ENCODE results near the gene PRC1.
A peak's percentile ranks its signal among the peaks of the same experiment; 100 is the strongest.

Gene PRC1

DNA sequence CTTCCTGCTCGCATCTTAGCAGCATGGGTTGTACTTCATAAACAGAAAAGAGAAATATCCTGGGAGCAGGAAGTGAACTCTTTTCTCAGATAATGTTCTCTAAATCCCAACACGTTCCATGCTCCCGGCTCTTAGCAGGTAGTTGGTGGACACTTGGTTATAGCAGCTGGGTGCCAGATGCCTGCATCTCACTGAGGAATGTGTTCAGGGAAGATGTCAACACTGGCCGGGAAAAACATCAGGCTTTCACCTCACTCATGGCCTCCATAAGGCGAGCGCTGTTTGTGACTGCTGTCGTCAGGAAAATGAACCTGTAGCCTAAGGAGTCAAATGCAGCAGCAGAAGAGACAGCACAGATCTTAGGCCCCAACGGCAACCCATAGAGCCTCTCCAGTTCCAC, 4.4 kb upstream of the PRC1 start:
- no peak for TF ChIP-seq CTCF (IDR thresholded peaks at IDR 0.05; ENCODE audit: insufficient read depth, low read length, poor library complexity, severe bottlenecking)
- H3K27me3 ChIP-seq (replicated peaks; ENCODE audit: control insufficient read depth, insufficient read depth, low read length): no peaks in the 10 kb centered on the region
- peaks cover 18% of the 10 kb centered on the region for H3K36me3 ChIP-seq (ENCODE audit: control insufficient read depth, insufficient read depth, low read length)
- DNase-seq (ENCODE audit: extremely low read depth, insufficient read length): no peak
- no peak overlapping the region for H3K4me3 ChIP-seq (replicated peaks; ENCODE audit: low read depth, low read length)

DNA sequence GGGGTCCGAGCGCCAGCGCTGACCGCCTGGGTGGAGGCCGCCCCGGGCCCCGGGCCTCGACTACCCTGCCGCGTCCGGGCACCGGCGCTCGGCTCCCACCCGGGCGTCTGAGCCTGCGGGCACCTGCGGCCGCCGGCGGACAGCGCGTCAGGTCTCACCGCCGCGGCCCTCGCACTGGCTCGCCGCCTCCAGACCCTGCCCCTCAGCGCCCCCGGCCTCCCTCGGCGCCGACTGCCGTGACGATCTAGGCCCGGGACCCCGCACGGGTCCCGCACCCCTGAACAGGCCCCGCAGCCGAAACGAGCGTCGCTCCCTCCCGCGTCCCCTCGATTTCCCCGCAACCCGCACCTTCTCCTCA, 297 bp downstream of the PRC1 start:
- Histone ChIP-seq H3K36me3 (ENCODE audit: control insufficient read depth, insufficient read depth, low read length) (peaks cover 3% of the 10 kb centered on the region), H3K27me3 (replicated peaks; ENCODE audit: control insufficient read depth, insufficient read depth, low read length) (no peaks in the 10 kb centered on the region), H3K4me3 (replicated peaks; ENCODE audit: low read depth, low read length) (peak overlapping the region; percentile 98)
- TF ChIP-seq CTCF (IDR thresholded peaks at IDR 0.05; ENCODE audit: insufficient read depth, low read length, poor library complexity, severe bottlenecking): no peak
- DNase-seq (ENCODE audit: extremely low read depth, insufficient read length): no peak

GRCh38 chr15:90991587-90992285, 2.6 kb downstream of the PRC1 start:
- Histone ChIP-seq H3K36me3 (ENCODE audit: control insufficient read depth, insufficient read depth, low read length) (no peaks in the 10 kb centered on the region), H3K4me3 (replicated peaks; ENCODE audit: low read depth, low read length) (no peak overlapping the region), H3K27me3 (replicated peaks; ENCODE audit: control insufficient read depth, insufficient read depth, low read length) (no peaks in the 10 kb centered on the region)
- TF ChIP-seq CTCF (IDR thresholded peaks at IDR 0.05; ENCODE audit: insufficient read depth, low read length, poor library complexity, severe bottlenecking): no peak
- no peak for DNase-seq (ENCODE audit: extremely low read depth, insufficient read length)

GRCh38 chr15:90990446-90990845, 3.9 kb downstream of the PRC1 start:
- no peaks in the 10 kb centered on the region for H3K36me3 ChIP-seq (ENCODE audit: control insufficient read depth, insufficient read depth, low read length)
- DNase-seq (ENCODE audit: extremely low read depth, insufficient read length): no peak
- H3K4me3 ChIP-seq (replicated peaks; ENCODE audit: low read depth, low read length): no peak overlapping the region
- no peaks in the 10 kb centered on the region for H3K27me3 ChIP-seq (replicated peaks; ENCODE audit: control insufficient read depth, insufficient read depth, low read length)
- TF ChIP-seq CTCF (IDR thresholded peaks at IDR 0.05; ENCODE audit: insufficient read depth, low read length, poor library complexity, severe bottlenecking): no peak

- no peaks in the 10 kb centered on the region for H3K27me3 ChIP-seq (replicated peaks; ENCODE audit: control insufficient read depth, insufficient read depth, low read length)
- DNase-seq (ENCODE audit: extremely low read depth, insufficient read length): peak; percentile 22
- H3K36me3 ChIP-seq (ENCODE audit: control insufficient read depth, insufficient read depth, low read length): peaks cover 2% of the 10 kb centered on the region; the same call in 1 of the 2 replicates
- no peak for TF ChIP-seq CTCF (IDR thresholded peaks at IDR 0.05; ENCODE audit: insufficient read depth, low read length, poor library complexity, severe bottlenecking)
- H3K4me3 ChIP-seq (replicated peaks; ENCODE audit: low read depth, low read length): no peak overlapping the region
Measured at GRCh38 chr15:90989040-90989768, 5.1 kb downstream of the PRC1 start.
